Measurements from ENCODE around the gene PON2. TPM values are rescaled to one million over a fixed set of nuclear protein-coding genes. Genes with fewer than 3 reads are reported as not detected.

The PON2 gene
- total and polyA plus RNA-seq, 2 of the 8 experiments (the other 6 are each of a cell fraction or from before 2014, with no cell fraction given) = 20.6 to 31.0 TPM

DNA sequence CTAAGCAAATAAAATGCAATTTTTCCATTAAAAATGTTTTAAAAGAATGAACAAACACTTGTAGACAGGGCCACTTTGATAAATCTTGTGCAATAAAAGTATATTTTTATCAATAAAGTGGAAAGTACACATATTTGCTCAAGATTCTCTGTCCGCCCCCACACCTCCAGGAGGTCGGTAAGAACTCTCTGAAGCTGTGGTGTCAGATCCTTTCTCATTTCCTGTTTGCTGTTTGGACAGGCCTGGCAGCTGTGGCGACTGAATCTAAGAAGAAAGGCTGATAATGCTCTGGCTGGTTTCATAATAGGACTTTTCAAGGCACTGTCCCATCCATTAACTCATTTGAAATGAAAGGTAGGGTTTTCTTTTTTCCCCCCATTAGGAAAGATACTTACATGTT is 35.6 kb upstream of the PON2 start:
- Histone ChIP-seq H3K36me3 (ENCODE audit: control insufficient read depth in 2 of 4, insufficient read depth in 4 of 4, low read length in 3 of 4) (no peaks in the 10 kb centered on the region), H2BK120ac (replicated peaks; ENCODE audit: low read depth, low read length) (no peak overlapping the region), H3K4ac (replicated peaks; ENCODE audit: insufficient read length, low read depth, low read length) (no peak overlapping the region), H3K79me1 (ENCODE audit: low read depth, low read length) (no peaks in the 10 kb centered on the region), H3K14ac (ENCODE audit: insufficient read length) (no peak overlapping the region), H3K27me3 (replicated peaks in 1 of 4; ENCODE audit: control insufficient read depth in 3 of 4, extremely low read depth in 1 of 4, insufficient read depth in 3 of 4, low read length in 3 of 4) (no peaks in the 10 kb centered on the region), H3K23me2 (ENCODE audit: low read depth, low read length) (no peaks in the 10 kb centered on the region), H3K9me3 (ENCODE audit: insufficient read depth in 2 of 2, low read depth in 1 of 2, low read length in 1 of 2) (no peaks in the 10 kb centered on the region), H3K4me2 (ENCODE audit: insufficient read depth in 1 of 2, low read depth in 2 of 2, low read length in 2 of 2) (peak overlapping the region in 1 of 2 experiments; percentile 43; a peak in 1 of 4 replicates), H3K4me1 (replicated peaks in 1 of 4; ENCODE audit: control insufficient read depth in 3 of 4, insufficient read depth in 4 of 4, low read length in 3 of 4) (peaks cover 0 to 5% (median 2%) of the 10 kb centered on the region in 4 experiments; a peak in 3 of 7 replicates), H3K79me2 (ENCODE audit: control insufficient read depth in 1 of 2, insufficient read depth in 2 of 2, low read length in 2 of 2) (no peaks in the 10 kb centered on the region), H3K23ac (ENCODE audit: insufficient read length) (no peak overlapping the region), H3K18ac (ENCODE audit: extremely low read depth, low read length) (no peak overlapping the region), H4K8ac (ENCODE audit: extremely low read depth, insufficient read depth, low read length) (no peak overlapping the region), H3K27ac (ENCODE audit: low read depth, low read length) (no peak overlapping the region), H2BK20ac (ENCODE audit: low read length) (no peak overlapping the region), H2AK5ac (ENCODE audit: low read depth, low read length) (no peak overlapping the region), H3K9ac (replicated peaks in 1 of 4; ENCODE audit: extremely low read depth in 1 of 4, low read depth in 3 of 4, low read length in 3 of 4) (no peak overlapping the region), H2AFZ (ENCODE audit: low read length) (no peak overlapping the region), H2BK12ac (ENCODE audit: low read depth, low read length) (no peak overlapping the region), H3K56ac (replicated peaks; ENCODE audit: insufficient read length, low read depth, low read length) (no peak overlapping the region), H3K4me3 (ENCODE audit: extremely low read depth in 1 of 4, insufficient read depth in 2 of 4, low read depth in 3 of 4, low read length in 4 of 4) (no peak overlapping the region; a peak in 1 of 8 replicates), H4K91ac (replicated peaks; ENCODE audit: insufficient read length, low read length) (no peak overlapping the region), H4K5ac (ENCODE audit: insufficient read length, low read depth, low read length) (no peak overlapping the region), H2BK15ac (ENCODE audit: low read length) (no peak overlapping the region), H2BK5ac (ENCODE audit: low read depth, low read length) (no peak overlapping the region), H4K20me1 (replicated peaks in 1 of 2; ENCODE audit: control insufficient read depth in 1 of 2, insufficient read depth in 2 of 2, low read length in 2 of 2) (no peaks in the 10 kb centered on the region)
- ChIA-PET POLR2A (ENCODE audit: partially characterized antibody) (no interaction called here), CTCF (ENCODE audit: partially characterized antibody) (interaction anchor here (1.2 to 1.6 kb wide), 4 partner anchors 21 to 217 kb away, joined by 3 read pairs; no protein-coding TSS in a partner anchor)
- DNase-seq (ENCODE audit: low read depth in 1 of 2, low spot score in 2 of 2) = no peak
- TF ChIP-seq SAP30 (IDR thresholded peaks at IDR 0.05; ENCODE audit: insufficient read depth, insufficient replicate concordance, low read length) (no peak), CBX5 (IDR thresholded peaks at IDR 0.05; ENCODE audit: low read depth, low read length) (no peak), HDAC6 (IDR thresholded peaks at IDR 0.05; ENCODE audit: low read depth, low read length) (no peak), MAFK (IDR thresholded peaks at IDR 0.05; ENCODE audit: low read depth, low read length) (no peak), GTF2F1 (IDR thresholded peaks at IDR 0.05; ENCODE audit: borderline replicate concordance, low read depth, low read length) (no peak), BRCA1 (IDR thresholded peaks at IDR 0.05; ENCODE audit: low read depth, low read length) (no peak), EGR1 (IDR thresholded peaks at IDR 0.05; ENCODE audit: borderline replicate concordance, low read depth, low read length) (0 out of 2 replicates have a peak, but pooled peaks have one; percentile 44), CBX8 (IDR thresholded peaks at IDR 0.05; ENCODE audit: borderline replicate concordance, low read depth, low read length) (no peak)
- WGBS, 2 experiments (ENCODE audit: extremely low coverage in 1 of 2, insufficient coverage in 1 of 2, insufficient read length in 1 of 2, insufficient replicate concordance in 2 of 2, low coverage in 1 of 2, low lambda C conversion rate in 2 of 2, missing lambda C conversion rate in 1 of 2) = 69% methylated on average over 3 of the region's 3 CpGs; no CpG with 5 or more reads in 1 of the 2 experiments
- no peak for FAIRE-seq
